HepG2 (cell line): ENCODE results near the gene DISP2.

ENCODE experiments used
- AGO2 ChIP-seq: fragments of 200-400 bp; formaldehyde crosslinking; optimal IDR thresholded peaks from 2 replicates; pipeline ENCODE3; 2017; ENCODE audit warnings: mild to moderate bottlenecking, low read depth, low read length, moderate library complexity
- CHD2 ChIP-seq: IDR thresholded peaks from 2 replicates; pipeline ENCODE4 v1.6.1; 2011; ENCODE audit warnings: low read depth, low read length, improper control_type of control experiment
- ERF ChIP-seq: IDR thresholded peaks from 2 replicates; pipeline ENCODE4 v1.6.1; 2018; ENCODE audit warnings: missing biosample characterization, missing genetic modification reagents
- MAFK ChIP-seq, 2 experiments: IDR thresholded peaks in 1 of 2; conservative IDR thresholded peaks in 1 of 2; 2 replicates each; pipeline ENCODE4 v1.6.1; 2011; ENCODE audit warnings: improper control_type of control experiment in 2 of 2, low read length in 2 of 2
- NFE2L1 ChIP-seq: sonication (generic); formaldehyde crosslinking; IDR thresholded peaks from 2 replicates; pipeline ENCODE4 v1.4.0; 2020; ENCODE audit warnings: missing genetic modification reagents, mild to moderate bottlenecking, borderline replicate concordance
- SNRNP70 ChIP-seq: fragments of 200-400 bp; formaldehyde crosslinking; IDR thresholded peaks from 2 replicates; pipeline ENCODE4 v1.6.1; 2017; ENCODE audit warnings: mild to moderate bottlenecking, low read depth, low read length, moderate library complexity
- ZFP36 ChIP-seq: fragments of 150-350 bp; IDR thresholded peaks from 2 replicates; pipeline ENCODE4 v1.6.1; 2018; ENCODE audit warnings: borderline replicate concordance, low read length, low read depth; ENCODE audit not compliant: partially characterized antibody
- TF ChIP-seq, protein P1 (sequence below): sonication (generic); formaldehyde crosslinking; IDR thresholded peaks from 2 replicates; pipeline ENCODE4 v1.4.0; 2020; ENCODE audit warnings: missing genetic modification reagents
- TF ChIP-seq, protein P2 (sequence below): sonication (generic); formaldehyde crosslinking; IDR thresholded peaks from 2 replicates; pipeline ENCODE4 v1.8.1; 2023; ENCODE audit warnings: missing genetic modification reagents, inconsistent platforms, borderline replicate concordance
- TF ChIP-seq, protein P3 (sequence below): sonication (generic); formaldehyde crosslinking; IDR thresholded peaks from 2 replicates; pipeline ENCODE4 v1.5.0; 2020; ENCODE audit warnings: mild to moderate bottlenecking, missing genetic modification reagents, moderate library complexity

DNA sequence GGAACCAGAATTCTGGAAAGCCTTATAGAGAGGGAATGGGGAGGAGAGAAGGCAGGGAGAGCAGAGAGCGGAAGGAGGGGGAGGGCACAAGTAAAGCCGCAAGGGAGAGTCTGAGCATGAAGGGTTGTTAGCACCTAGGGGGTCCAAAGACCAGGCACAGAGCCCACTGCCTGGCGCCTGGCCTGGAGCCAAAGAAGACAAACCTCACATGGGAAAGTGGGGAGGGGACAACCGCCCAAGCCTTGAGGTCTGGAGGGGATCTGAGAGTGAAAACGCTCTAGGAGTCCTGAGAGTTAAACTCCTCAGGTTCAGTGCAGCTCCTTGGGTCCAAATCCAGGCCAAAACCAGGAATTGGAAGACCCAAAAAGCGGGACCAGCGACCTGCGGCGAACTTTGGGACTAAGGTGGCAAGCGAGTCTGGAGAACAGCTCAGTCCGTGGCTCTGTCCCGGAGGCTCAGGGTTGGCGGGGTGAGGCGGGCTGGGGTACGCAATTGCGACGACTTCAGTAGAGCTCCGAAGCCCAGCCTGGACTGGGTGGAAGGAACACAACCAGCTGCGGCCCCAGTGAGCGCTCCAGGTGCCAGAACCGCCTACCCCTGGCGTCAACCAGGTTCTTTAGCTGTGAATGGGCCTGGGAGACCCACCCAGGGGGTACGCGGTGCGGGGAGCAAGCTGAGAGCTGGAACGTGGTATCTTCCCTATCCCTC lies 35.3 kb upstream of the DISP2 start:
- TF ChIP-seq, protein P1, sequence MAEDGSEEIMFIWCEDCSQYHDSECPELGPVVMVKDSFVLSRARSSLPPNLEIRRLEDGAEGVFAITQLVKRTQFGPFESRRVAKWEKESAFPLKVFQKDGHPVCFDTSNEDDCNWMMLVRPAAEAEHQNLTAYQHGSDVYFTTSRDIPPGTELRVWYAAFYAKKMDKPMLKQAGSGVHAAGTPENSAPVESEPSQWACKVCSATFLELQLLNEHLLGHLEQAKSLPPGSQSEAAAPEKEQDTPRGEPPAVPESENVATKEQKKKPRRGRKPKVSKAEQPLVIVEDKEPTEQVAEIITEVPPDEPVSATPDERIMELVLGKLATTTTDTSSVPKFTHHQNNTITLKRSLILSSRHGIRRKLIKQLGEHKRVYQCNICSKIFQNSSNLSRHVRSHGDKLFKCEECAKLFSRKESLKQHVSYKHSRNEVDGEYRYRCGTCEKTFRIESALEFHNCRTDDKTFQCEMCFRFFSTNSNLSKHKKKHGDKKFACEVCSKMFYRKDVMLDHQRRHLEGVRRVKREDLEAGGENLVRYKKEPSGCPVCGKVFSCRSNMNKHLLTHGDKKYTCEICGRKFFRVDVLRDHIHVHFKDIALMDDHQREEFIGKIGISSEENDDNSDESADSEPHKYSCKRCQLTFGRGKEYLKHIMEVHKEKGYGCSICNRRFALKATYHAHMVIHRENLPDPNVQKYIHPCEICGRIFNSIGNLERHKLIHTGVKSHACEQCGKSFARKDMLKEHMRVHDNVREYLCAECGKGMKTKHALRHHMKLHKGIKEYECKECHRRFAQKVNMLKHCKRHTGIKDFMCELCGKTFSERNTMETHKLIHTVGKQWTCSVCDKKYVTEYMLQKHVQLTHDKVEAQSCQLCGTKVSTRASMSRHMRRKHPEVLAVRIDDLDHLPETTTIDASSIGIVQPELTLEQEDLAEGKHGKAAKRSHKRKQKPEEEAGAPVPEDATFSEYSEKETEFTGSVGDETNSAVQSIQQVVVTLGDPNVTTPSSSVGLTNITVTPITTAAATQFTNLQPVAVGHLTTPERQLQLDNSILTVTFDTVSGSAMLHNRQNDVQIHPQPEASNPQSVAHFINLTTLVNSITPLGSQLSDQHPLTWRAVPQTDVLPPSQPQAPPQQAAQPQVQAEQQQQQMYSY (CRISPR knock-in tag) = no peak
- TF ChIP-seq AGO2 (no peak), CHD2 (no peak), ZFP36 (no peak), ERF (CRISPR knock-in tag) (no peak), NFE2L1 (CRISPR knock-in tag) (no peak), SNRNP70 (no peak), MAFK (conservative IDR thresholded peaks at IDR 0.05 in 1 of 2, IDR thresholded peaks at IDR 0.05 in 1 of 2; ENCODE audit: low read length in 2 of 2) (no peak)
- TF ChIP-seq, protein P2, sequence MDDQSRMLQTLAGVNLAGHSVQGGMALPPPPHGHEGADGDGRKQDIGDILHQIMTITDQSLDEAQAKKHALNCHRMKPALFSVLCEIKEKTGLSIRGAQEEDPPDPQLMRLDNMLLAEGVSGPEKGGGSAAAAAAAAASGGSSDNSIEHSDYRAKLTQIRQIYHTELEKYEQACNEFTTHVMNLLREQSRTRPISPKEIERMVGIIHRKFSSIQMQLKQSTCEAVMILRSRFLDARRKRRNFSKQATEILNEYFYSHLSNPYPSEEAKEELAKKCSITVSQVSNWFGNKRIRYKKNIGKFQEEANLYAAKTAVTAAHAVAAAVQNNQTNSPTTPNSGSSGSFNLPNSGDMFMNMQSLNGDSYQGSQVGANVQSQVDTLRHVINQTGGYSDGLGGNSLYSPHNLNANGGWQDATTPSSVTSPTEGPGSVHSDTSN (CRISPR knock-in tag) = no peak
- TF ChIP-seq, protein P3, sequence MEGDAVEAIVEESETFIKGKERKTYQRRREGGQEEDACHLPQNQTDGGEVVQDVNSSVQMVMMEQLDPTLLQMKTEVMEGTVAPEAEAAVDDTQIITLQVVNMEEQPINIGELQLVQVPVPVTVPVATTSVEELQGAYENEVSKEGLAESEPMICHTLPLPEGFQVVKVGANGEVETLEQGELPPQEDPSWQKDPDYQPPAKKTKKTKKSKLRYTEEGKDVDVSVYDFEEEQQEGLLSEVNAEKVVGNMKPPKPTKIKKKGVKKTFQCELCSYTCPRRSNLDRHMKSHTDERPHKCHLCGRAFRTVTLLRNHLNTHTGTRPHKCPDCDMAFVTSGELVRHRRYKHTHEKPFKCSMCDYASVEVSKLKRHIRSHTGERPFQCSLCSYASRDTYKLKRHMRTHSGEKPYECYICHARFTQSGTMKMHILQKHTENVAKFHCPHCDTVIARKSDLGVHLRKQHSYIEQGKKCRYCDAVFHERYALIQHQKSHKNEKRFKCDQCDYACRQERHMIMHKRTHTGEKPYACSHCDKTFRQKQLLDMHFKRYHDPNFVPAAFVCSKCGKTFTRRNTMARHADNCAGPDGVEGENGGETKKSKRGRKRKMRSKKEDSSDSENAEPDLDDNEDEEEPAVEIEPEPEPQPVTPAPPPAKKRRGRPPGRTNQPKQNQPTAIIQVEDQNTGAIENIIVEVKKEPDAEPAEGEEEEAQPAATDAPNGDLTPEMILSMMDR (CRISPR knock-in tag) = no peak
